ENCODE measurements around the gene ZNF772.
"Not testable (repeated sequence)": the region's sequence is repeated elsewhere in the genome, so short reads cannot be mapped to it uniquely, and the experiment has no call there.

ZNF772 gene

GRCh38 chr19:57477191-57478008 is at the start of gene ZNF772:
Gene ZNF772, minus strand, starts transcription at chr19:57477566. Its CDS starts 257 bp downstream, at chr19:57477309.
- no peak for TF ChIP-seq GATA3 (IDR thresholded peaks at IDR 0.05; ENCODE audit: low read depth, low read length)
- TF ChIP-seq GATA2 (IDR thresholded peaks at IDR 0.05; ENCODE audit: low read depth, low read length): no peak

- TF ChIP-seq GATA3 (IDR thresholded peaks at IDR 0.05; ENCODE audit: low read depth, low read length) (no peak), GATA2 (IDR thresholded peaks at IDR 0.05; ENCODE audit: low read depth, low read length) (no peak)
These were observed 37.9 kb upstream of the ZNF772 start for GRCh38 chr19:57515255-57515654.

GRCh38 chr19:57512845-57513244 is 35.5 kb upstream of the ZNF772 start:
- no peak for TF ChIP-seq GATA2 (IDR thresholded peaks at IDR 0.05; ENCODE audit: low read depth, low read length)
- no peak for TF ChIP-seq GATA3 (IDR thresholded peaks at IDR 0.05; ENCODE audit: low read depth, low read length)

GRCh38 chr19:57511484-57511883 is 34.1 kb upstream of the ZNF772 start:
- TF ChIP-seq GATA3 (IDR thresholded peaks at IDR 0.05; ENCODE audit: low read depth, low read length): no peak
- TF ChIP-seq GATA2 (IDR thresholded peaks at IDR 0.05; ENCODE audit: low read depth, low read length): no peak

- TF ChIP-seq GATA3 (IDR thresholded peaks at IDR 0.05; ENCODE audit: low read depth, low read length): no peak
- TF ChIP-seq GATA2 (IDR thresholded peaks at IDR 0.05; ENCODE audit: low read depth, low read length): no peak
These were observed 28.8 kb upstream of the ZNF772 start for GRCh38 chr19:57506163-57506562.

- TF ChIP-seq GATA2, GATA3 (IDR thresholded peaks at IDR 0.05; ENCODE audit: low read depth, low read length): not testable (repeated sequence)
These were observed 22.5 kb upstream of the ZNF772 start, which contains the start of gene ZNF773 for GRCh38 chr19:57499680-57500395. Gene ZNF773, plus strand, starts transcription at chr19:57499938. Its CDS starts 143 bp downstream, at chr19:57500081.

GRCh38 chr19:57487477-57488298 is 10.3 kb upstream of the ZNF772 start, which contains the start of gene ZNF419:
Gene ZNF419, plus strand, starts transcription at chr19:57487750. Its CDS starts 201 bp downstream, at chr19:57487951.
- TF ChIP-seq GATA2 (IDR thresholded peaks at IDR 0.05; ENCODE audit: low read depth, low read length) (peak; percentile 64), GATA3 (IDR thresholded peaks at IDR 0.05; ENCODE audit: low read depth, low read length) (peak; percentile 48; the same call in 1 of the 2 replicates)

- TF ChIP-seq GATA3 (IDR thresholded peaks at IDR 0.05; ENCODE audit: low read depth, low read length) (no peak), GATA2 (IDR thresholded peaks at IDR 0.05; ENCODE audit: low read depth, low read length) (no peak)
These were observed 3.7 kb downstream of the ZNF772 start for GRCh38 chr19:57473646-57474045.

- TF ChIP-seq GATA3 (IDR thresholded peaks at IDR 0.05; ENCODE audit: low read depth, low read length) (no peak), GATA2 (IDR thresholded peaks at IDR 0.05; ENCODE audit: low read depth, low read length) (no peak)
These were observed 10.9 kb downstream of the ZNF772 start for GRCh38 chr19:57466489-57466888.

GRCh38 chr19:57465680-57466381 is 11.5 kb downstream of the ZNF772 start:
- TF ChIP-seq GATA2 (IDR thresholded peaks at IDR 0.05; ENCODE audit: low read depth, low read length): no peak
- TF ChIP-seq GATA3 (IDR thresholded peaks at IDR 0.05; ENCODE audit: low read depth, low read length): no peak

GRCh38 chr19:57452307-57452706 is 25.1 kb downstream of the ZNF772 start:
- TF ChIP-seq GATA3 (IDR thresholded peaks at IDR 0.05; ENCODE audit: low read depth, low read length): no peak
- TF ChIP-seq GATA2 (IDR thresholded peaks at IDR 0.05; ENCODE audit: low read depth, low read length): no peak

GRCh38 chr19:57443121-57443696 is 34.2 kb downstream of the ZNF772 start:
- TF ChIP-seq GATA3 (IDR thresholded peaks at IDR 0.05; ENCODE audit: low read depth, low read length) (no peak), GATA2 (IDR thresholded peaks at IDR 0.05; ENCODE audit: low read depth, low read length) (no peak)
